CD4-positive, alpha-beta T cell treated with Interleukin-10 for 1 hour (primary cell): ENCODE data around the gene PTGES2.
A peak's percentile ranks its signal among the peaks of the same experiment; 100 is the strongest.

Experiments used
- DNase-seq: peaks from one replicate; pipeline ENCODE4 v3.0.0-alpha.2; 2020

PTGES2 gene

DNA sequence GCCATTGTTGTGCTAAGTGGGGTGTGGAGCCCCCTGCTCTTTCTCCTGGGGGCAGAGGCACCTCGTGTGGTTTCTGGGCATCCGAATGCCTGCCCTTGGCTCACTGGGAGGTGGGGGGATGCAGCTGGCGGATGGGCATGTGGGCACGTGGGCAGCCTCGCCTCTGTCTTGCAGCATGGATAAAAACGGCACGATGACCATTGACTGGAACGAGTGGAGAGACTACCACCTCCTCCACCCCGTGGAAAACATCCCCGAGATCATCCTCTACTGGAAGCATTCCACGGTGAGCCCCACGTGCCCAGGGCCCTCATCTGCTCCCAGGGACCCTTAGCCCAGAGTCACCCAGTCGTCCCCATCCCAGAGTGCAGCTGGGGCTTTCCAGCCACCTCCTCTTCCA, 25.3 kb downstream of the PTGES2 start:
- DNase-seq = no peak

DNA sequence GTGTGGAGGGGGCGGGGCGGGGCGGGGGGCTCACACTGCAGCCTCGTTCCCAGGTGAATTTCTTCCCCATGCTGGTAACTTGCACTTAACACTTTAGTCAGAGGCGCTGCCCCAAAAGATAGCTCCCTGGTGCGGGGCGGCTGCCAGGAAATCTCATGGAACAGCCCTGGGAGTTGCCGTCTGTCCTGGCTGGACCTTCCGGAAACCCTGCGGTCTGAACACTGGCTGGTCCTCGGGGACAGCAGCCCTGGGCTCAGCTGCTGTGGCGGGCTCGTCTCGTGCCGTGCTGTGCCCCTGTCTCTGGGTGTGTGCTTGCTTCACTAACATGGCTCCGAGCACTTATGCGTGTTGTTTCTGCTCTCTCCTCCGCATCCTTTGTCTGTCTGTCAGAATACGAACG, 25.8 kb downstream of the PTGES2 start:
- no peak for DNase-seq

GRCh38 chr9:128101231-128101661, 26.3 kb downstream of the PTGES2 start:
- DNase-seq = no peak

DNA sequence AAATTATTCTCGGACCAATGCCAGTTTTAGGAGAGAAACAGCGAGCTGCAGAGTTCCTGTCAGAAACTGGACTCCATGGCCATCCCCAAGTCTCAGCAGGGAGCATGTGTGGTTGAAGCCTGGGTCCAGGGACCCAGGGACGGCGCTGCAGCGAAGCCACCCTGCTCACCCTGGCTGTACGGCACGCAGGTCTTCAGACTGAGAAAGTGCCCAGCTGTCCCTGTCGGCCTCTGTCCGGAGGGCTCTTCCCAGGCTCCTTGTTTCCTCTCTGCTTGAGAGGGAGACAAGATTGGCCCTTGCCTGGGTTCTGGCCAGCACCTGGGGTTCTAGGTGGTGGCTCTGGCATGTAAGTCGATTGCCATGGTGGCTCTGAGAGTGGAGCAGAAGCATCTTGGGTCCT, 26.9 kb downstream of the PTGES2 start:
- no peak for DNase-seq

- DNase-seq = no peak
Observed at GRCh38 chr9:128099932-128100491, 27.5 kb downstream of the PTGES2 start.

GRCh38 chr9:128099231-128099931, 28.1 kb downstream of the PTGES2 start:
- no peak for DNase-seq

- DNase-seq = peak; percentile 52
Observed at GRCh38 chr9:128098297-128099230, 29.0 kb downstream of the PTGES2 start.

DNA sequence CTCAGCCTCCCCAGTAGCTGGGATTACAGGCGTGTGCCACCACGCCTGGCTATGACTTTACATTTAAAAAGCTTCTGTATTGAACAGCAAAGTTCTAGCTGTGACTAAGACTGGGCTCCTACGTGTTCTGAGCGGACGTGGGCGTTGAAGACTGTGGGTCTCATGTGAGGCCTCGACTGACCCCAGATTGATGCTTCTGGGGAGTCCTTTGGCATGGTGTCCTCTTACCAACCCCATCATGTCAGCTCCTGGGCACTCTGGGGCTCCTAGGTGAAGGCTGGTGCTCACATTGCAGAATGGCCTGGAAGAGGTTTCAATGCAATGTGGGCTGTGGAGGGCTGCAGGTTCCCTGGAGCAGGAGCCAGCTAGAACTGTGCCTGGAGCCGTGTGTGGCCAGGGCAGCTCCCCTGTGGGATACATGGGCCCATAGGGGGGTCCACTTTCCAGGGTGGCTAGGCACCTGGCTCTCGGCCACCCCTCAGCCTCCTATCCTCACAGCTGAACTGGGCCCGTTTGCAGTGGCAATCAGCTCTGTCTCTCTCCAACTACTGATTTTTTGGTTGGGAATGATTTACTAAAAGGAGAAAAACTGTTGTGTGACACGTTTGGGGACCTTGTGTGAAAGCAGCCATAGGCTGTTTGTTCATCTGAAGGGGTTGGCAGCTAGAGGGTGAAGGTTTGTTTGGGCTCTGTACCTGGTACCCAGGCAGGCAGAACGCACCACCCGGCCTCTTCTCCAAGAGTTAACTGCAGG, 29.8 kb downstream of the PTGES2 start:
- DNase-seq = no peak

- no peak for DNase-seq
Observed at GRCh38 chr9:128096616-128097536, 30.7 kb downstream of the PTGES2 start.

DNA sequence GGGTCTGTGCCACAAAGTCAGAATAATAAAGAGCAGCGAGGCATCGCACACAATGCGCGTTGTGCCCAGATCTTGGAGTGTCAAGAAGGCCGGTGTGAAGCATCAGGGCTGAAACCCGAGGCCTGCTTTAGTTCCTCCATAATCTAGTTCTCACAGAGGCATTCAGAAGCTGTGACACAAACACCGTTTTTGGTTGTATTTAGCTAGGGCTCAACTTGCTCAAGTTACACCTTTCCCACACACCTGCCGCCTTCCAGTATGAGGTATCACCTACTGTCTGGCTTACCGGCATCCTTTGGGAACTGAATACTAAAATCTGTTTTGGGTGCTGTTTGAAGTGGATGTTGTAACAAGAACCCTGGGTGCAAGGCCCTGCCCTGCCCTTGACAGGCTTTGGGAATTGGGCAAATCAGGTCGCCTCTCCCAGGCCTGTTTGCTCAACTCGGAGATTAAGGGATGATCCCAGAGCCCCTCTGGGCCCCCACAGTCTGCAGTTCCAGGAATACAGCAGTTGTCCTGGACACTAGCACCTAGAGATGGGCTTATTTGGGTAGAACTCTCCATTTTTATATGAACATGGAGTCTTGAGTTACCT, 32.5 kb downstream of the PTGES2 start:
- DNase-seq = no peak

GRCh38 chr9:128094166-128094949, 33.2 kb downstream of the PTGES2 start:
- DNase-seq = peak; percentile 76

GRCh38 chr9:128093011-128093410, 34.5 kb downstream of the PTGES2 start:
- DNase-seq = no peak

GRCh38 chr9:128092199-128092977, 35.1 kb downstream of the PTGES2 start:
- no peak for DNase-seq

DNA sequence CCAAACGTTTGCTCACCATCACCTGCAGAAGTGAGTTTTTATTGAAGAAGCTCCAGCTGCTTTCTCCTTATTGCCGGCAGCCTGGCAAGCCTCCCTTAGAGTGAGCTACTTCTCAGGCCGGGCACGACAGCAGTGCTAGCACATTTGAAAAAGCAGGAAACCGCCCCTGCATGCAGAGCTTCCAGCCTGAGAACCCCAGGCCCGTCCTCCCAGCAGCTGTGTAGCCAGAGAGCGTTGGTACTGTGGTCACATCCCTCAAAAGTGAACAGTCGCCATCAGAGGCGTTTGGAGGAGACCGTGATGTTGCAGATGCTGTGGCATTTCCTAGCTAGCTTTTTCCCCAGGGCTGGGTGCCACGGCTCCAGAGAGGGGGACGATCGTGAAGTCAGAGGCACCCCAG, 36.0 kb downstream of the PTGES2 start:
- no peak for DNase-seq

- no peak for DNase-seq
Observed at GRCh38 chr9:128091144-128091543, 36.4 kb downstream of the PTGES2 start.

GRCh38 chr9:128089299-128089698, 38.2 kb downstream of the PTGES2 start:
- DNase-seq = no peak

GRCh38 chr9:128088253-128088945, 39.1 kb downstream of the PTGES2 start:
- peak; percentile 27 for DNase-seq

DNA sequence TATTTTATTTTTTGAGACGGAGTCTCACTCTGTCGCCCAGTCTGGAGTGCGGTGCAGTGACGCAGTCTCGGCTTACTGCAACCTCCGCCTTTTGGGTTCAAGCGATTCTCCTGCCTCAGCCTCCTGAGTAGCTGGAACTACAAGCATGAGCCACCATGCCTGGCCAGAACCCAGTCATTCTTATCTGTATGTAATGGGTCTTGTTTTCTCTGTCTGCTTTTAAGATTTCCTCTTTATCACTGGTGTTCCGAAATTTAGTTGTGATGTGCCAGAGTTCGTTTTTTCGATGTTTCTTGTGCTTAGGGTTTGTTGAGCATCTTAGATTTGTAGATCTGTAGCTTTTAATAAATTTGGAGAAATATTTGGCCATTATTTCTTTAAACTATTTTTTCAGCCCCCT, 40.3 kb downstream of the PTGES2 start:
- no peak for DNase-seq

DNA sequence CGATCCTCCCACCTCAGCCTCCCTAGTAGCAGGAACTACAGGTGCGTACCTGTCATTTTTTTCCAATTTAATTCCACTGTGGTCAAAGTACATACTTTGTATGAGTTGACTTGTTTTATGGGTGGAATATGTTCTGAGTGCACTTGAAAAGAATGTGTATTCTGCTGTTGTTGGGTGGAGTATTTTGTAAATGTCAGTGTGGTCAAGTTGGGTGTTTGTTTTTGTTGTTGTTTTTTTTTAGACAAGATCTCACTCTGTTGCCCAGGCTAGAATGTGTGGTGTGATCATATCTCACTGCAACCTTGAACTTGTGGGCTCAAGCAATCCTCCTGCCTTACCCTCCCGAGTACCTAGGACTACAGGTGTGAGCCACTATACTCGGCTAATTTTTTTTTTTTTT, 41.6 kb downstream of the PTGES2 start:
- DNase-seq = no peak
